ENCODE data around the gene HOXA10.

The HOXA10 gene

GRCh38 chr7:27203964-27204594 lies 30.0 kb upstream of the HOXA10 start:
- no peak for DNase-seq (ENCODE audit: low read depth in 3 of 3)

- DNase-seq (ENCODE audit: low read depth in 3 of 3) = no peak
These were observed 29.3 kb upstream of the HOXA10 start for GRCh38 chr7:27203365-27203953.

- no peak for DNase-seq (ENCODE audit: low read depth in 3 of 3)
These were observed 28.7 kb upstream of the HOXA10 start for GRCh38 chr7:27202862-27203134.

- no peak for DNase-seq (ENCODE audit: low read depth in 3 of 3)
These were observed 28.1 kb upstream of the HOXA10 start for GRCh38 chr7:27202018-27202861.

- no peak for DNase-seq (ENCODE audit: low read depth in 3 of 3)
These were observed 27.5 kb upstream of the HOXA10 start for GRCh38 chr7:27201580-27202017.

- no peak for DNase-seq (ENCODE audit: low read depth in 3 of 3)
These were observed 26.9 kb upstream of the HOXA10 start for GRCh38 chr7:27200761-27201579.

- no peak for DNase-seq (ENCODE audit: low read depth in 3 of 3)
These were observed 26.0 kb upstream of the HOXA10 start, which contains the start of gene HOXA13 for GRCh38 chr7:27199849-27200760. TSS of gene HOXA13 (minus strand) at chr7:27200091. CDS start at chr7:27200077, 14 bp downstream.

- DNase-seq (ENCODE audit: low read depth in 3 of 3) = no peak
These were observed 25.0 kb upstream of the HOXA10 start for GRCh38 chr7:27198871-27199801.

- no peak for DNase-seq (ENCODE audit: low read depth in 3 of 3)
These were observed 24.2 kb upstream of the HOXA10 start for GRCh38 chr7:27198138-27198841.

- DNase-seq (ENCODE audit: low read depth in 3 of 3) = no peak
These were observed 23.3 kb upstream of the HOXA10 start for GRCh38 chr7:27197137-27198042.

GRCh38 chr7:27196287-27196767 lies 22.2 kb upstream of the HOXA10 start:
- DNase-seq (ENCODE audit: low read depth in 3 of 3) = peak; percentile 60 to 83 (median 78)

- DNase-seq (ENCODE audit: low read depth in 3 of 3) = no peak
These were observed 20.7 kb upstream of the HOXA10 start for GRCh38 chr7:27194686-27195379.

GRCh38 chr7:27194002-27194352 lies 19.9 kb upstream of the HOXA10 start:
- no peak for DNase-seq (ENCODE audit: low read depth in 3 of 3)

GRCh38 chr7:27193335-27194001 lies 19.3 kb upstream of the HOXA10 start:
- DNase-seq (ENCODE audit: low read depth in 3 of 3) = no peak

GRCh38 chr7:27192546-27193334 lies 18.6 kb upstream of the HOXA10 start:
- DNase-seq (ENCODE audit: low read depth in 3 of 3) = no peak

Measured in stimulated activated CD4-positive, alpha-beta T cell treated with anti-CD3 and anti-CD28 coated beads, TNF-alpha, amount 100 ng/mL, for 24 hours (primary cell).